Gastroesophageal sphincter (tissue), 4 donors: Measurements from ENCODE around the gene MAN1A2. TPM values are rescaled to one million over a fixed set of nuclear protein-coding genes. Genes with fewer than 3 reads are reported as not detected.
A peak's percentile ranks its signal among the peaks of the same experiment; 100 is the strongest.

ENCODE experiments used
- ATAC-seq: fragments of 150-250 bp; one replicate; pipeline ENCODE4 v1.9.1; 2016; ENCODE audit warnings: mild to moderate bottlenecking, moderate library complexity
- H3K27ac ChIP-seq, 4 donors: fragments of 200-600 bp; sonication (generic) in 3 of 4; 1 replicate in 3 of 4; 2 replicates in 1 of 4; pipeline ENCODE4 v1.5.1; 2016 to 2019
- H3K27me3 ChIP-seq: fragments of 200-600 bp; sonication (generic); one replicate; pipeline ENCODE4 v1.5.1; 2019
- H3K36me3 ChIP-seq, 2 donors: fragments of 200-600 bp; sonication (generic); one replicate each; pipeline ENCODE4 v1.5.1; 2019; ENCODE audit warnings: control low read depth in 1 of 2
- H3K4me1 ChIP-seq, 3 donors: fragments of 200-600 bp; sonication (generic); 1 replicate in 2 of 3; 2 replicates in 1 of 3; pipeline ENCODE4 v1.5.1; 2016 to 2019; ENCODE audit warnings: control low read depth in 2 of 3
- H3K4me3 ChIP-seq, 2 donors: fragments of 200-600 bp; sonication (generic); one replicate each; pipeline ENCODE4 v1.5.1; 2019; ENCODE audit warnings: mild to moderate bottlenecking in 1 of 2, moderate library complexity in 1 of 2
- H3K9me3 ChIP-seq, 3 donors: fragments of 200-600 bp; sonication (generic); one replicate each; pipeline ENCODE4 v1.5.1; 2017 to 2019; ENCODE audit warnings: control low read depth in 2 of 3
- CTCF ChIP-seq, 4 experiments: fragments of 200-600 bp in 2 of 4; fragments of 450-650 bp in 2 of 4; sonication (generic) in 1 of 4; IDR thresholded peaks; one replicate each; pipeline ENCODE4 v1.5.1; 2017 to 2019; ENCODE audit warnings: antibody characterized with exemption in 4 of 4, mild to moderate bottlenecking in 2 of 4, moderate library complexity in 2 of 4
- EP300 ChIP-seq: sonication (generic); formaldehyde crosslinking; IDR thresholded peaks from one replicate; pipeline ENCODE4 v1.6.1; 2017; ENCODE audit warnings: antibody characterized with exemption, mild to moderate bottlenecking
- POLR2A ChIP-seq, 2 donors: fragments of 450-650 bp; IDR thresholded peaks; one replicate each; pipeline ENCODE4 v1.6.1; 2017; ENCODE audit warnings: antibody characterized with exemption in 2 of 2, mild to moderate bottlenecking in 2 of 2, moderate library complexity in 1 of 2
- POLR2AphosphoS5 ChIP-seq: sonication (generic); formaldehyde crosslinking; IDR thresholded peaks from one replicate; pipeline ENCODE4 v1.6.1; 2017; ENCODE audit warnings: antibody characterized with exemption
- whole genome bisulfite sequencing, 2 donors: methylation state at CpG; one replicate each; pipeline ENCODE4 v1.1.5; 2018; ENCODE audit warnings: low coverage in 1 of 2; 5-methylcytosine and 5-hydroxymethylcytosine counted together
- total RNA-seq, 4 donors: library from RNA; depleted of rRNA; stranded (reverse); fragments of >200 nt; gene quantifications; one replicate each; pipeline ENCODE4 v1.1.0, GENCODE V29; 2016

MAN1A2 gene
- total RNA-seq, 4 donors from 2014 or later, result 42.5 to 62.4 (median 52.3) TPM

DNA sequence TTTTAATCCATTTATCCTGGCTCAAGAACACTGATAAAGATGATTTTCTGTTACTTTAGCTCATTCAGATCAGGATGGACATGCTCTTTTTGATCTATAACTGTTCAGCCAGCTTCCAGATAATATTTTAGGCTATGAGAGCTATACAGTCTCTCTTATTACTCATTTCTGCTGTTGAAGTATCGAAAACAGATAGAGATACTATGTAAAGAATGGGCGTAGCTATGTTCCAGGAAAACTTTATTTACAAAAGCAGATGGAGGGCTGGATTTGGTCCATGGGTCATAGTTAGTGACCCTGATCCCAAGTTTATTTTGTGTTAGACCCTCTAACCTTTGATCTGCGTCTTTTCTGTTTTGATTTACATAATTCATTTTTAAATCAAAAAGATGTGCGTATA is 159.8 kb downstream of the MAN1A2 start:
- TF ChIP-seq POLR2AphosphoS5 (no peak), EP300 (no peak), POLR2A (IDR thresholded peaks at IDR 0.05) (no peak), CTCF (IDR thresholded peaks at IDR 0.05) (no peak)
- Histone ChIP-seq H3K36me3 (peaks cover 0 to 20% of the 10 kb centered on the region in 2 donors), H3K27ac (no peak overlapping the region), H3K4me3 (no peak overlapping the region), H3K27me3 (no peaks in the 10 kb centered on the region), H3K4me1 (peaks cover 3 to 14% (median 5%) of the 10 kb centered on the region in 3 donors), H3K9me3 (no peaks in the 10 kb centered on the region)
- no peak for ATAC-seq
- 60 to 64% methylated on average over 4 of the region's 4 CpGs for WGBS, 2 donors

GRCh38 chr1:117527566-117528102 is 160.4 kb downstream of the MAN1A2 start:
- Histone ChIP-seq H3K36me3 (peaks cover 0 to 16% of the 10 kb centered on the region in 2 donors), H3K27ac (peak overlapping the region in 1 of 4 donors; percentile 8), H3K9me3 (no peaks in the 10 kb centered on the region), H3K4me3 (no peak overlapping the region), H3K27me3 (no peaks in the 10 kb centered on the region), H3K4me1 (peaks cover 3 to 14% (median 5%) of the 10 kb centered on the region in 3 donors)
- WGBS, 2 donors, result 33 to 36% methylated on average over 2 of the region's 2 CpGs
- TF ChIP-seq CTCF (IDR thresholded peaks at IDR 0.05) (no peak), EP300 (no peak), POLR2AphosphoS5 (no peak), POLR2A (IDR thresholded peaks at IDR 0.05) (no peak)
- no peak for ATAC-seq

GRCh38 chr1:117529683-117530082 is 162.4 kb downstream of the MAN1A2 start:
- Histone ChIP-seq H3K9me3 (no peaks in the 10 kb centered on the region), H3K27ac (no peak overlapping the region), H3K36me3 (peaks cover 0 to 7% of the 10 kb centered on the region in 2 donors), H3K27me3 (no peaks in the 10 kb centered on the region), H3K4me1 (peaks cover 3 to 16% (median 5%) of the 10 kb centered on the region in 3 donors), H3K4me3 (no peak overlapping the region)
- TF ChIP-seq POLR2AphosphoS5, result no peak
- TF ChIP-seq POLR2A (IDR thresholded peaks at IDR 0.05), result no peak
- TF ChIP-seq CTCF (IDR thresholded peaks at IDR 0.05), result no peak
- TF ChIP-seq EP300, result no peak
- 87 to 100% methylated on average over 1 to 3 of the region's 3 CpGs for WGBS, 2 donors
- ATAC-seq, result no peak

GRCh38 chr1:117531222-117531621 is 164.0 kb downstream of the MAN1A2 start:
- H3K4me1 ChIP-seq, result peaks cover 3 to 22% (median 5%) of the 10 kb centered on the region in 3 donors
- TF ChIP-seq CTCF (IDR thresholded peaks at IDR 0.05), result no peak
- no peak for TF ChIP-seq EP300
- no peak for TF ChIP-seq POLR2A (IDR thresholded peaks at IDR 0.05)
- no peak for TF ChIP-seq POLR2AphosphoS5
- no peak overlapping the region for H3K4me3 ChIP-seq
- no peak overlapping the region for H3K27ac ChIP-seq
- H3K36me3 ChIP-seq, result peaks cover 0 to 4% of the 10 kb centered on the region in 2 donors
- no peaks in the 10 kb centered on the region for H3K27me3 ChIP-seq
- no peaks in the 10 kb centered on the region for H3K9me3 ChIP-seq
- ATAC-seq, result no peak

- H3K4me1 ChIP-seq, result peaks cover 0 to 8% (median 0%) of the 10 kb centered on the region in 3 donors
- peak; percentile 77 for ATAC-seq
- TF ChIP-seq POLR2AphosphoS5 (no peak), CTCF (IDR thresholded peaks at IDR 0.05) (peak; percentile 43 to 71 (median 64)), POLR2A (IDR thresholded peaks at IDR 0.05) (no peak), EP300 (no peak)
- H3K27me3 ChIP-seq, result peaks cover 5% of the 10 kb centered on the region
- WGBS, 2 donors, result 2 to 13% methylated on average over 4 to 6 of the region's 6 CpGs
- H3K36me3 ChIP-seq, result no peaks in the 10 kb centered on the region
- no peak overlapping the region for H3K4me3 ChIP-seq
- no peak overlapping the region for H3K27ac ChIP-seq
- no peaks in the 10 kb centered on the region for H3K9me3 ChIP-seq
These were observed 167.8 kb downstream of the MAN1A2 start for GRCh38 chr1:117534995-117535467.
